Loucy (cell line): ENCODE measurements around the gene SH3PXD2A.

Experiments used
- H2AFZ ChIP-seq: fragments of 200-600 bp; sonication (generic); 2 replicates; pipeline ENCODE4 v1.6.0; 2016; ENCODE audit warnings: antibody characterized with exemption, mild to moderate bottlenecking, low read length, moderate library complexity
- H3F3A ChIP-seq: fragments of 200-600 bp; 2 replicates; pipeline ENCODE4 v1.6.0; 2016; ENCODE audit warnings: antibody characterized with exemption, low read depth, mild to moderate bottlenecking
- H3K27me3 ChIP-seq: fragments of 200-600 bp; sonication (generic); 2 replicates; pipeline ENCODE4 v1.6.1; 2014; ENCODE audit warnings: low read length, mild to moderate bottlenecking; ENCODE audit not compliant: insufficient read depth, poor library complexity, severe bottlenecking
- H3K36me3 ChIP-seq: fragments of 200-600 bp; sonication (generic); 2 replicates; pipeline ENCODE4 v1.6.1; 2016; ENCODE audit warnings: low read length; ENCODE audit not compliant: insufficient read depth
- H3K4me1 ChIP-seq: fragments of 200-600 bp; sonication (generic); 2 replicates; pipeline ENCODE4 v1.5.1; 2014; ENCODE audit warnings: low read length, mild to moderate bottlenecking; ENCODE audit not compliant: insufficient read depth, poor library complexity, severe bottlenecking
- H3K4me2 ChIP-seq: fragments of 200-600 bp; sonication (generic); 2 replicates; pipeline ENCODE4 v1.6.0; 2014; ENCODE audit warnings: antibody characterized with exemption, low read length, low read depth, mild to moderate bottlenecking; ENCODE audit not compliant: poor library complexity, severe bottlenecking
- H3K4me3 ChIP-seq: fragments of 200-600 bp; sonication (generic); 2 replicates; pipeline ENCODE4 v1.5.1; 2014; ENCODE audit warnings: low read length, mild to moderate bottlenecking, mixed read lengths; ENCODE audit not compliant: poor library complexity, severe bottlenecking
- H3K79me2 ChIP-seq: fragments of 200-600 bp; sonication (generic); 2 replicates; pipeline ENCODE4 v1.6.1; 2014; ENCODE audit warnings: low read length; ENCODE audit not compliant: insufficient read depth
- H3K9ac ChIP-seq: fragments of 200-600 bp; sonication (generic); 2 replicates; pipeline ENCODE4 v1.6.0; 2014; ENCODE audit warnings: mild to moderate bottlenecking, low read depth, low read length, moderate library complexity; ENCODE audit not compliant: poor library complexity, severe bottlenecking
- H3K9me2 ChIP-seq: fragments of 200-600 bp; sonication (generic); replicated peaks from 2 replicates; pipeline ENCODE4 v1.6.1; 2016; ENCODE audit warnings: low read depth, low read length, mixed read lengths
- H3K9me3 ChIP-seq: fragments of 200-600 bp; sonication (generic); 2 replicates; pipeline ENCODE4 v1.6.1; 2014; ENCODE audit warnings: mild to moderate bottlenecking, antibody characterized with exemption, low read length, low read depth; ENCODE audit not compliant: insufficient read depth
- H4K20me1 ChIP-seq: fragments of 200-600 bp; sonication (generic); 2 replicates; pipeline ENCODE4 v1.6.0; 2014; ENCODE audit warnings: antibody characterized with exemption, low read length, mild to moderate bottlenecking; ENCODE audit not compliant: insufficient read depth, poor library complexity, severe bottlenecking
- EZH2phosphoT487 ChIP-seq: fragments of 200-600 bp; IDR thresholded peaks from 2 replicates; pipeline ENCODE4 v1.6.1; 2018; ENCODE audit warnings: antibody characterized with exemption, mild to moderate bottlenecking, moderate library complexity, borderline replicate concordance
- TF ChIP-seq, protein P1 (sequence below): fragments of 200-600 bp; sonication (generic); conservative IDR thresholded peaks from 2 replicates; pipeline ENCODE4 v1.5.1; 2014; ENCODE audit warnings: mild to moderate bottlenecking, antibody characterized with exemption, low read length

The SH3PXD2A gene

DNA sequence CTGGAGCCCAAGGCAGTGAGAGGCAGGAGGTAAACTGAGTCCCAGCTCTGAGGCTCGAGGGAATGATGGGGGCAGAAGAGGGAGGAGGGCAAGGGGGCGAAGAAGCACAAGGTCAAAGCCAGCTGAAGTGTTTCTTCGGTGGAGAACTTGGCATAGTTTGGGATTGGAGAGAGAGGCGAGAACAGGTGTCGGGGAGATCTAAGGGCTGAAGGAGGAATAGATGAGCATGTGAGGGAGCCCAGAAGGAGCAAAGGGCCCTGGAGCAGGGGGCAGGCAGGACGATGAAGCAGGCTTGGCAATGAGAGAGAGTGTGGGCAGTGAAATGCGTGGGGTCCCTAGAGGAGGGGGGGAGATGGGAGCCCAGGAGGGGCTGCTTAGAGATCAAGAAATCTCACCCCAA lies 35.9 kb downstream of the SH3PXD2A start:
- no peaks in the 10 kb centered on the region for H3K36me3 ChIP-seq
- H3K9ac ChIP-seq: no peak overlapping the region
- H3K9me3 ChIP-seq: no peaks in the 10 kb centered on the region
- no peaks in the 10 kb centered on the region for H3K9me2 ChIP-seq
- H3F3A ChIP-seq: no peaks in the 10 kb centered on the region
- H3K4me1 ChIP-seq: peaks cover 7% of the 10 kb centered on the region
- H3K79me2 ChIP-seq: no peaks in the 10 kb centered on the region; the same call in none of the 2 replicates
- H3K4me3 ChIP-seq: no peak overlapping the region
- H4K20me1 ChIP-seq: no peaks in the 10 kb centered on the region
- no peak overlapping the region for H2AFZ ChIP-seq
- no peaks in the 10 kb centered on the region for H3K27me3 ChIP-seq
- TF ChIP-seq, protein P1, sequence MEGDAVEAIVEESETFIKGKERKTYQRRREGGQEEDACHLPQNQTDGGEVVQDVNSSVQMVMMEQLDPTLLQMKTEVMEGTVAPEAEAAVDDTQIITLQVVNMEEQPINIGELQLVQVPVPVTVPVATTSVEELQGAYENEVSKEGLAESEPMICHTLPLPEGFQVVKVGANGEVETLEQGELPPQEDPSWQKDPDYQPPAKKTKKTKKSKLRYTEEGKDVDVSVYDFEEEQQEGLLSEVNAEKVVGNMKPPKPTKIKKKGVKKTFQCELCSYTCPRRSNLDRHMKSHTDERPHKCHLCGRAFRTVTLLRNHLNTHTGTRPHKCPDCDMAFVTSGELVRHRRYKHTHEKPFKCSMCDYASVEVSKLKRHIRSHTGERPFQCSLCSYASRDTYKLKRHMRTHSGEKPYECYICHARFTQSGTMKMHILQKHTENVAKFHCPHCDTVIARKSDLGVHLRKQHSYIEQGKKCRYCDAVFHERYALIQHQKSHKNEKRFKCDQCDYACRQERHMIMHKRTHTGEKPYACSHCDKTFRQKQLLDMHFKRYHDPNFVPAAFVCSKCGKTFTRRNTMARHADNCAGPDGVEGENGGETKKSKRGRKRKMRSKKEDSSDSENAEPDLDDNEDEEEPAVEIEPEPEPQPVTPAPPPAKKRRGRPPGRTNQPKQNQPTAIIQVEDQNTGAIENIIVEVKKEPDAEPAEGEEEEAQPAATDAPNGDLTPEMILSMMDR: no peak
- no peak for TF ChIP-seq EZH2phosphoT487
- no peak overlapping the region for H3K4me2 ChIP-seq

DNA sequence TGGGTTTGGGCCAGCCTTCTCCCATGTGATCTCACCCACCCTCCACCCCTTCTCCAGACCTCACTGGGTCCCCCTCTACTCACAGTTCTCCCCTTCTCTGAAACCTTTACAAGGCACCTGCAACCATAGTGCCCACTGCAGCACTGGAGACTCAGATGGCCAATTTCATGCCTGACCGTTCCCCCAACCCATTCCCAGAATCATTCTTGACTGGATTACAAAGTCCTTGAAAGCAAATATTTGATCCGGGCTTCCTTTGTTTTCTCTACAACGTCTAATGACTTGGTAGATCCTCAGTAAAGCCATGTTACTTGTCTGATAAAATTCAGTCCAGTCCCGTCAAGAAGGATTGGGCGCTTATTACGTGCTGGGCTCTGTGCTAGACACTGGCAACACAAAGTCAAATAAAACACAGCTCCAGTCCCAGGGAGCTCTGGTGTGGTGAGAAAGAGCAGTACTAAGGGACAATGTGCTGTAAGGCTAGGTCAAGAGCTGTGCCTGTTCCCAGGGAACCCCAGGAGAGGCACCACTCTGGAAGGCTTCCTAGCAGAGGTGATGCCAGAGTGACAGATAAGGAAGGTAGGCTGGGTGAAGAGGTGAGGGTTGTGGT lies 36.5 kb downstream of the SH3PXD2A start:
- H3K4me3 ChIP-seq: no peak overlapping the region
- H3K79me2 ChIP-seq: no peaks in the 10 kb centered on the region; the same call in none of the 2 replicates
- H3K27me3 ChIP-seq: no peaks in the 10 kb centered on the region
- H3K4me2 ChIP-seq: no peak overlapping the region
- no peaks in the 10 kb centered on the region for H3K9me3 ChIP-seq
- TF ChIP-seq EZH2phosphoT487: no peak
- TF ChIP-seq, protein P1: no peak
- no peak overlapping the region for H2AFZ ChIP-seq
- no peak overlapping the region for H3K9ac ChIP-seq
- H3K36me3 ChIP-seq: no peaks in the 10 kb centered on the region
- H4K20me1 ChIP-seq: no peaks in the 10 kb centered on the region
- H3K4me1 ChIP-seq: peaks cover 1% of the 10 kb centered on the region
- no peaks in the 10 kb centered on the region for H3K9me2 ChIP-seq
- no peaks in the 10 kb centered on the region for H3F3A ChIP-seq

DNA sequence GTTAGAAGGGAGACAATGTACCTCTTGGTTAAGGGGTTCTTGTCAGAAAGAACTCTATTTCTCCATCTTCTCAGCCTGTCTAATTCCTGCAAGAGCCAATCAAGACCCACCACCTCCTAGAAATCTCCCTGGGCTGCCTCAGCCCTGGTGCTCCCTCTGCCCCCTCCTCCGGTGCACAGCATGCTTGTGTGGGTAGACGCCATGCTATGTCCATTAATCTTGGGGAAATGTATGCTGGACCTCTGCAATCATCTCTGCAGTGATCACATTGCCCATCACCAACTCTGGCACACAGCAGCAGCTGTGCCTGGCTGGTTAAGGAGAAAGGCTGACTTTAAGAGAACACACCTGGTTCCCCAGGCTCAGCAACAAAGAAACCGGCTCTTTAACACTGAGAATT lies 37.3 kb downstream of the SH3PXD2A start:
- Histone ChIP-seq H3K9me3 (no peaks in the 10 kb centered on the region), H3K36me3 (no peaks in the 10 kb centered on the region), H3K9ac (no peak overlapping the region), H3K9me2 (no peaks in the 10 kb centered on the region), H3K27me3 (no peaks in the 10 kb centered on the region), H2AFZ (no peak overlapping the region), H3K4me1 (peaks cover under 1% of the 10 kb centered on the region), H4K20me1 (no peaks in the 10 kb centered on the region), H3F3A (no peaks in the 10 kb centered on the region), H3K79me2 (no peaks in the 10 kb centered on the region; the same call in none of the 2 replicates), H3K4me3 (no peak overlapping the region), H3K4me2 (no peak overlapping the region)
- no peak for TF ChIP-seq EZH2phosphoT487
- TF ChIP-seq, protein P1: no peak
